Measurements from ENCODE around the gene MED19. TPM values are rescaled to one million over a fixed set of nuclear protein-coding genes. Genes with fewer than 3 reads are reported as not detected.

The MED19 gene
- total RNA-seq, 1 experiment from 2014 or later: 17.6 TPM

- H3K23me2 ChIP-seq (ENCODE audit: insufficient read length, low read depth, low read length, poor library complexity, severe bottlenecking): peaks cover 6% of the 10 kb centered on the region
- TF ChIP-seq, protein P1, sequence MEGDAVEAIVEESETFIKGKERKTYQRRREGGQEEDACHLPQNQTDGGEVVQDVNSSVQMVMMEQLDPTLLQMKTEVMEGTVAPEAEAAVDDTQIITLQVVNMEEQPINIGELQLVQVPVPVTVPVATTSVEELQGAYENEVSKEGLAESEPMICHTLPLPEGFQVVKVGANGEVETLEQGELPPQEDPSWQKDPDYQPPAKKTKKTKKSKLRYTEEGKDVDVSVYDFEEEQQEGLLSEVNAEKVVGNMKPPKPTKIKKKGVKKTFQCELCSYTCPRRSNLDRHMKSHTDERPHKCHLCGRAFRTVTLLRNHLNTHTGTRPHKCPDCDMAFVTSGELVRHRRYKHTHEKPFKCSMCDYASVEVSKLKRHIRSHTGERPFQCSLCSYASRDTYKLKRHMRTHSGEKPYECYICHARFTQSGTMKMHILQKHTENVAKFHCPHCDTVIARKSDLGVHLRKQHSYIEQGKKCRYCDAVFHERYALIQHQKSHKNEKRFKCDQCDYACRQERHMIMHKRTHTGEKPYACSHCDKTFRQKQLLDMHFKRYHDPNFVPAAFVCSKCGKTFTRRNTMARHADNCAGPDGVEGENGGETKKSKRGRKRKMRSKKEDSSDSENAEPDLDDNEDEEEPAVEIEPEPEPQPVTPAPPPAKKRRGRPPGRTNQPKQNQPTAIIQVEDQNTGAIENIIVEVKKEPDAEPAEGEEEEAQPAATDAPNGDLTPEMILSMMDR (conservative IDR thresholded peaks at IDR 0.05): peak; percentile 56
- Mint-ChIP-seq H3K27ac (peak within 1 kb of the TSS; percentile 100), H3K4me3 (peak within 1 kb of the TSS; percentile 91 to 95), H3K9me3 (peaks cover 0 to 3% of the 10 kb centered on the region in 2 experiments; a peak in 3 of 5 replicates), H3K36me3 (ENCODE audit: insufficient read depth in 1 of 3, low read depth in 3 of 3) (peaks cover 10 to 18% (median 14%) of the 10 kb centered on the region in 3 experiments), H3K4me1 (peaks cover 14 to 19% of the 10 kb centered on the region in 2 experiments), H3K27me3 (ENCODE audit: low read depth) (no peaks in the 10 kb centered on the region)
- peak within 1 kb of the TSS; percentile 71 for H3K56ac ChIP-seq (ENCODE audit: insufficient read length, low read depth, low read length)
- no peaks in the 10 kb centered on the region for H3K27me3 ChIP-seq (ENCODE audit: insufficient read depth, low read length)
- peak; percentile 99 for DNase-seq
- no peaks in the 10 kb centered on the region for H3K4me1 ChIP-seq (ENCODE audit: insufficient read depth, low read length)
- H3K14ac ChIP-seq (ENCODE audit: insufficient read depth, low read length): peak within 1 kb of the TSS; percentile 94
- H3K18ac ChIP-seq (ENCODE audit: insufficient read length, low read depth, low read length): peak within 1 kb of the TSS; percentile 97
- WGBS (ENCODE audit: extremely low coverage, insufficient read length, low lambda C conversion rate): no CpG with 5 or more reads among the region's 96 CpGs
- peaks cover under 1% of the 10 kb centered on the region for H3K79me1 ChIP-seq (ENCODE audit: insufficient read depth, low read depth, low read length, poor library complexity, severe bottlenecking)
- H2AFZ ChIP-seq (ENCODE audit: low read length): peak within 1 kb of the TSS; percentile 82
- peaks cover 9% of the 10 kb centered on the region; the same call in 1 of the 2 replicates for H3K79me2 ChIP-seq (ENCODE audit: insufficient read depth, low read length)
- peak within 1 kb of the TSS; percentile 94 for H3K4me2 ChIP-seq (ENCODE audit: insufficient read depth, insufficient read length, low read length)
- no peak within 1 kb of the TSS for H2BK20ac ChIP-seq (ENCODE audit: low read depth, low read length, poor library complexity, severe bottlenecking)
- H3T11ph ChIP-seq (ENCODE audit: low read length): peak within 1 kb of the TSS; percentile 95
- peak within 1 kb of the TSS; percentile 93 for H3K27ac ChIP-seq (ENCODE audit: insufficient read length, low read depth, low read length)
- no peaks in the 10 kb centered on the region for H3K9me3 ChIP-seq (ENCODE audit: control insufficient read depth, low read depth, low read length)
- no peak within 1 kb of the TSS for H2BK12ac ChIP-seq (ENCODE audit: insufficient read length, low read depth, low read length)
- no peak within 1 kb of the TSS for H2AK5ac ChIP-seq (ENCODE audit: insufficient read length, low read length)
- H3K9ac ChIP-seq (ENCODE audit: extremely low read depth, insufficient read length, low read length): peak within 1 kb of the TSS; percentile 98
- peak within 1 kb of the TSS; percentile 89 for H2BK5ac ChIP-seq (ENCODE audit: insufficient read length, low read length)
- no peak within 1 kb of the TSS; the same call in 1 of the 2 replicates for H3K4ac ChIP-seq (ENCODE audit: low read depth, low read length)
- H2BK120ac ChIP-seq (ENCODE audit: low read depth, low read length, poor library complexity, severe bottlenecking): peak within 1 kb of the TSS; percentile 72
- H4K91ac ChIP-seq (ENCODE audit: insufficient read length, low read depth, low read length): no peak within 1 kb of the TSS
- no peak within 1 kb of the TSS for H4K8ac ChIP-seq (replicated peaks; ENCODE audit: insufficient read length, low read depth, low read length)
- no peak within 1 kb of the TSS for H3K23ac ChIP-seq (ENCODE audit: insufficient read length, low read depth, low read length)
- no peak within 1 kb of the TSS for H2BK15ac ChIP-seq (ENCODE audit: low read depth, low read length)
- H4K20me1 ChIP-seq (ENCODE audit: control insufficient read depth, insufficient read depth, insufficient read length): no peaks in the 10 kb centered on the region
- H4K5ac ChIP-seq (ENCODE audit: insufficient read length, low read depth, low read length): no peak within 1 kb of the TSS
These were observed 44.1 kb downstream of the MED19 start, which contains the start of gene ZDHHC5 for GRCh38 chr11:57667736-57668433. ZDHHC5 (plus strand) TSS chr11:57668114; CDS start chr11:57673091, 4,977 bp downstream.
